Stimulated activated CD8-positive, alpha-beta memory T cell treated with anti-CD3 and anti-CD28 coated beads, Interleukin-12 subunit alpha, Interleukin-12 subunit beta, amount 100 ng/mL, for 24 hours (primary cell): ENCODE results near the gene CCDC51.

Experiments
- DNase-seq: peaks from one replicate; pipeline ENCODE4 v3.0.0-alpha.2; 2020; ENCODE audit errors: extremely low read depth

Gene CCDC51

GRCh38 chr3:48420561-48420960 is 19.4 kb downstream of the CCDC51 start:
- no peak for DNase-seq

- DNase-seq = no peak
Measured at GRCh38 chr3:48419597-48419996, 20.3 kb downstream of the CCDC51 start.

- no peak for DNase-seq
Measured at GRCh38 chr3:48419149-48419548, 20.8 kb downstream of the CCDC51 start.

- DNase-seq = no peak
Measured at GRCh38 chr3:48418651-48419050, 21.3 kb downstream of the CCDC51 start.

- DNase-seq = no peak
Measured at GRCh38 chr3:48418140-48418539, 21.8 kb downstream of the CCDC51 start.

GRCh38 chr3:48417529-48418108 is 22.3 kb downstream of the CCDC51 start:
- DNase-seq = no peak

GRCh38 chr3:48416546-48416945 is 23.4 kb downstream of the CCDC51 start:
- no peak for DNase-seq

GRCh38 chr3:48416091-48416505 is 23.8 kb downstream of the CCDC51 start:
- DNase-seq = no peak

GRCh38 chr3:48415251-48415953 is 24.5 kb downstream of the CCDC51 start:
- no peak for DNase-seq

GRCh38 chr3:48414376-48415250 is 25.3 kb downstream of the CCDC51 start:
- DNase-seq = no peak

- no peak for DNase-seq
Measured at GRCh38 chr3:48413611-48414010, 26.3 kb downstream of the CCDC51 start.

- no peak for DNase-seq
Measured at GRCh38 chr3:48413086-48413485, 26.8 kb downstream of the CCDC51 start.

- DNase-seq = no peak
Measured at GRCh38 chr3:48412375-48413001, 27.4 kb downstream of the CCDC51 start.

- DNase-seq = no peak
Measured at GRCh38 chr3:48411606-48412374, 28.1 kb downstream of the CCDC51 start.

GRCh38 chr3:48411041-48411588 is 28.8 kb downstream of the CCDC51 start:
- no peak for DNase-seq

- no peak for DNase-seq
Measured at GRCh38 chr3:48410205-48411040, 29.5 kb downstream of the CCDC51 start.

GRCh38 chr3:48409291-48410201 is 30.4 kb downstream of the CCDC51 start:
- DNase-seq = no peak

- DNase-seq = no peak
Measured at GRCh38 chr3:48408823-48409281, 31.1 kb downstream of the CCDC51 start.

GRCh38 chr3:48407542-48408099 is 32.3 kb downstream of the CCDC51 start:
- DNase-seq = no peak
